Keratinocyte (primary cell): Measurements from ENCODE around the gene RPS15A.
"Not testable (repeated sequence)": the region's sequence is repeated elsewhere in the genome, so short reads cannot be mapped to it uniquely, and the experiment has no call there.

Experiments used
- CTCF ChIP-seq, 3 experiments: IDR thresholded peaks in 1 of 3; conservative IDR thresholded peaks in 1 of 3; optimal IDR thresholded peaks in 1 of 3; 2 replicates in 2 of 3; 3 replicates in 1 of 3; pipeline versions ENCODE3 to v1.5.1; 2011; ENCODE audit warnings: low read length in 3 of 3, mild to moderate bottlenecking in 3 of 3, moderate library complexity in 2 of 3, control low read depth in 1 of 3, inconsistent platforms in 1 of 3; ENCODE audit not compliant: insufficient read depth in 2 of 3; ENCODE audit errors: extremely low read depth in 1 of 3
- EZH2 ChIP-seq: IDR thresholded peaks from one replicate; pipeline ENCODE4 v1.6.1; 2012; ENCODE audit warnings: inconsistent platforms, mild to moderate bottlenecking, low read length, moderate library complexity

GRCh38 chr16:18756639-18757038, 33.5 kb downstream of the RPS15A start:
- not testable (repeated sequence) for TF ChIP-seq EZH2; CTCF (optimal IDR thresholded peaks at IDR 0.05 in 1 of 3, IDR thresholded peaks at IDR 0.05 in 1 of 3, conservative IDR thresholded peaks at IDR 0.05 in 1 of 3; ENCODE audit: extremely low read depth in 1 of 3, insufficient read depth in 2 of 3, low read length in 3 of 3)
